Measurements from ENCODE around the gene HDGFL2. TPM values are rescaled to one million over a fixed set of nuclear protein-coding genes. Genes with fewer than 3 reads are reported as not detected.

Gene HDGFL2
- total and polyA plus RNA-seq, 10 of the 15 experiments (the other 5 are each of a cell fraction or from before 2014, with no cell fraction given): 0.16 to 56.9 (median 25.3) TPM

GRCh38 chr19:4508698-4509097, 36.6 kb downstream of the HDGFL2 start:
- ChIA-PET SMC1A (ENCODE audit: uncharacterized antibody, unreplicated experiment) (no interaction called here), POLR2A (no interaction called here), RAD21 (ENCODE audit: unreplicated experiment) (interaction anchor here (0.6 kb wide), 1 partner anchor 672 kb away, joined by 3 read pairs; no protein-coding TSS in a partner anchor), CTCF (interaction anchor here (1.2 to 1.3 kb wide), 2 partner anchors 8 to 15 kb away, joined by 3 to 4 read pairs; no protein-coding TSS in a partner anchor)
- Histone ChIP-seq H3K4me2 (ENCODE audit: control insufficient read depth, insufficient read depth) (no peak overlapping the region), H3K27ac (ENCODE audit: control insufficient read depth, insufficient read depth) (no peak overlapping the region), H4K20me1 (ENCODE audit: control insufficient read depth, insufficient read depth) (no peaks in the 10 kb centered on the region), H3K9ac (ENCODE audit: control insufficient read depth, insufficient read depth, low read length) (no peak overlapping the region), H3K36me3 (ENCODE audit: control insufficient read depth in 2 of 2, insufficient read depth in 2 of 2, low read length in 1 of 2) (no peaks in the 10 kb centered on the region; a peak in 1 of 4 replicates), H3K27me3 (replicated peaks in 1 of 2; ENCODE audit: control insufficient read depth in 2 of 2, insufficient read depth in 2 of 2, low read length in 1 of 2) (no peaks in the 10 kb centered on the region), H2AFZ (ENCODE audit: control insufficient read depth, low read depth, low read length) (no peak overlapping the region), H3K9me3 (replicated peaks; ENCODE audit: control insufficient read depth, insufficient read depth, low read length) (no peaks in the 10 kb centered on the region), H3K4me1 (ENCODE audit: control insufficient read depth, insufficient read depth, low read length) (no peaks in the 10 kb centered on the region), H3K79me2 (ENCODE audit: control insufficient read depth, insufficient read depth, low read length) (no peaks in the 10 kb centered on the region), H3K4me3 (no peak overlapping the region)
- TF ChIP-seq IKZF1 (conservative IDR thresholded peaks at IDR 0.05) (no peak), MEF2A (IDR thresholded peaks at IDR 0.05; ENCODE audit: insufficient read depth, low read depth, low read length) (no peak), POLR2A (IDR thresholded peaks at IDR 0.05; ENCODE audit: low read depth, low read length) (no peak), CEBPB (IDR thresholded peaks at IDR 0.05; ENCODE audit: borderline replicate concordance in 1 of 2, low read depth in 2 of 2, low read length in 2 of 2) (no peak), FOS (IDR thresholded peaks at IDR 0.05; ENCODE audit: borderline replicate concordance, extremely low read depth, insufficient read length) (no peak), BCL3 (IDR thresholded peaks at IDR 0.05; ENCODE audit: borderline replicate concordance, insufficient read depth, low read depth, low read length, poor library complexity, severe bottlenecking) (no peak)
- FAIRE-seq (no peak), DNase-seq (ENCODE audit: low read depth, low spot score) (no peak), ATAC-seq (no peak)
- in situ Hi-C loops (cut with MboI): no loop called here
- intact Hi-C loops (cut with micrococcal nuclease; ENCODE audit: unreplicated experiment): no loop called here
- no TSS peak for BruUV-seq (replicated peaks)
- WGBS (ENCODE audit: insufficient coverage, insufficient replicate concordance, low lambda C conversion rate, missing lambda C conversion rate): 90% methylated on average over 21 of the region's 21 CpGs

Measured in GM12878 (cell line).